Muscle of leg (tissue), 11 donors: ENCODE measurements around the gene ERF. TPM values are rescaled to one million over a fixed set of nuclear protein-coding genes. Genes with fewer than 3 reads are reported as not detected.
A peak's percentile ranks its signal among the peaks of the same experiment; 100 is the strongest.

ENCODE experiments used
- DNase-seq: peaks from one replicate; pipeline ENCODE4 v3.0.0; 2013
- H3K27ac ChIP-seq: one replicate; pipeline ENCODE4 v1.5.1; 2013; ENCODE audit warnings: mild to moderate bottlenecking, low read length, control low read depth
- H3K27me3 ChIP-seq: one replicate; pipeline ENCODE4 v1.6.1; 2013; ENCODE audit warnings: low read length; ENCODE audit not compliant: control insufficient read depth, insufficient read depth
- H3K36me3 ChIP-seq: one replicate; pipeline ENCODE4 v1.6.1; 2013; ENCODE audit warnings: low read length; ENCODE audit not compliant: control insufficient read depth, insufficient read depth
- H3K4me1 ChIP-seq: one replicate; pipeline ENCODE4 v1.6.1; 2013; ENCODE audit warnings: low read length; ENCODE audit not compliant: control insufficient read depth, insufficient read depth
- H3K4me3 ChIP-seq: one replicate; pipeline ENCODE4 v1.5.1; 2013; ENCODE audit warnings: low read length, control low read depth
- H3K9me3 ChIP-seq: replicated peaks from 2 replicates; pipeline ENCODE4 v1.6.1; 2013; ENCODE audit warnings: low read depth, low read length; ENCODE audit not compliant: control insufficient read depth
- WGBS: methylation state at CpG from one replicate; pipeline ENCODE4 v1.1.5; 2013; ENCODE audit warnings: missing lambda C conversion rate; ENCODE audit not compliant: insufficient coverage; 5-methylcytosine and 5-hydroxymethylcytosine counted together
- polyA plus RNA-seq, 8 donors: library from polyadenylated mRNA; unstranded; fragments of 120-200 nt; gene quantifications; one replicate each; pipeline versions ENCODE4 v1.2.1 to v1.2.3, GENCODE V29; 2013; ENCODE audit warnings: inconsistent platforms in 1 of 8, low replicate concordance in 1 of 8; ENCODE audit not compliant: insufficient read length in 8 of 8, insufficient read depth in 1 of 8
- total RNA-seq: library from RNA; stranded (reverse); fragments of 120-200 nt; gene quantifications from one replicate; pipeline ENCODE4 v1.2.4, GENCODE V29; 2013

Gene ERF
- total and polyA plus RNA-seq, 9 donors, result 17.3 to 51.6 (median 37.6) TPM

- H3K9me3 ChIP-seq, result no peaks in the 10 kb centered on the region
- no peak overlapping the region for H3K4me3 ChIP-seq
- DNase-seq, result no peak
- peaks cover 8% of the 10 kb centered on the region for H3K4me1 ChIP-seq
- WGBS, result 30% methylated on average over 1 of the region's 4 CpGs
- H3K27me3 ChIP-seq, result no peaks in the 10 kb centered on the region
- no peak overlapping the region for H3K27ac ChIP-seq
- H3K36me3 ChIP-seq, result peaks cover 92% of the 10 kb centered on the region
Observed at GRCh38 chr19:42229301-42229854, 25.6 kb downstream of the ERF start.

GRCh38 chr19:42228641-42229040 is 26.3 kb downstream of the ERF start:
- Histone ChIP-seq H3K4me3 (no peak overlapping the region), H3K4me1 (peaks cover 8% of the 10 kb centered on the region), H3K27me3 (no peaks in the 10 kb centered on the region), H3K36me3 (peaks cover 87% of the 10 kb centered on the region), H3K9me3 (no peaks in the 10 kb centered on the region), H3K27ac (no peak overlapping the region)
- 92% methylated on average over 2 of the region's 4 CpGs for WGBS
- no peak for DNase-seq

- peaks cover 8% of the 10 kb centered on the region for H3K4me1 ChIP-seq
- peaks cover 80% of the 10 kb centered on the region for H3K36me3 ChIP-seq
- H3K9me3 ChIP-seq, result no peaks in the 10 kb centered on the region
- DNase-seq, result no peak
- no peaks in the 10 kb centered on the region for H3K27me3 ChIP-seq
- no peak overlapping the region for H3K4me3 ChIP-seq
- WGBS, result no CpG with 5 or more reads among the region's 1 CpG
- no peak overlapping the region for H3K27ac ChIP-seq
Observed at GRCh38 chr19:42226886-42227285, 28.0 kb downstream of the ERF start.

GRCh38 chr19:42225718-42226292 is 29.1 kb downstream of the ERF start:
- H3K4me1 ChIP-seq, result peaks cover 15% of the 10 kb centered on the region
- DNase-seq, result no peak
- H3K27ac ChIP-seq, result no peak overlapping the region
- H3K27me3 ChIP-seq, result no peaks in the 10 kb centered on the region
- H3K4me3 ChIP-seq, result no peak overlapping the region
- H3K9me3 ChIP-seq, result no peaks in the 10 kb centered on the region
- 94% methylated on average over 29 of the region's 33 CpGs for WGBS
- H3K36me3 ChIP-seq, result peaks cover 70% of the 10 kb centered on the region

- Histone ChIP-seq H3K27me3 (no peaks in the 10 kb centered on the region), H3K27ac (no peak overlapping the region), H3K36me3 (peaks cover 63% of the 10 kb centered on the region), H3K9me3 (no peaks in the 10 kb centered on the region), H3K4me3 (no peak overlapping the region), H3K4me1 (peaks cover 18% of the 10 kb centered on the region)
- no peak for DNase-seq
- 93% methylated on average over 34 of the region's 37 CpGs for WGBS
Observed at GRCh38 chr19:42224940-42225717, 29.8 kb downstream of the ERF start.

- 0% methylated on average over 6 of the region's 6 CpGs for WGBS
- peak overlapping the region; percentile 86 for H3K27ac ChIP-seq
Observed at GRCh38 chr19:42220751-42221097, 34.2 kb downstream of the ERF start.

GRCh38 chr19:42219812-42220750 is 34.8 kb downstream of the ERF start, which contains the start of gene ZNF526:
Gene ZNF526 (plus strand): TSS chr19:42220312. CDS start chr19:42224404, 4,092 bp downstream.
- DNase-seq, result peak; percentile 99
- H3K9me3 ChIP-seq, result no peaks in the 10 kb centered on the region
- H3K4me1 ChIP-seq, result peaks cover 35% of the 10 kb centered on the region
- peak within 1 kb of the TSS; percentile 85 for H3K4me3 ChIP-seq
- H3K27ac ChIP-seq, result peak within 1 kb of the TSS; percentile 95
- under 1% methylated on average over 47 of the region's 53 CpGs for WGBS
- no peaks in the 10 kb centered on the region for H3K27me3 ChIP-seq
- H3K36me3 ChIP-seq, result peaks cover 20% of the 10 kb centered on the region

More at GRCh38 chr19:42220751-42221097, 34.2 kb downstream of the ERF start:
- Histone ChIP-seq H3K36me3 (peaks cover 26% of the 10 kb centered on the region), H3K9me3 (no peaks in the 10 kb centered on the region), H3K4me3 (peak overlapping the region; percentile 85), H3K4me1 (peaks cover 35% of the 10 kb centered on the region), H3K27me3 (no peaks in the 10 kb centered on the region)
- DNase-seq, result no peak

GRCh38 chr19:42217520-42218437 is 37.1 kb downstream of the ERF start, which contains the start of gene DEDD2:
Gene DEDD2 (minus strand): TSS chr19:42217677. CDS start chr19:42217007, 670 bp downstream.
- Histone ChIP-seq H3K27me3 (no peaks in the 10 kb centered on the region), H3K27ac (peak within 1 kb of the TSS; percentile 89), H3K4me3 (peak within 1 kb of the TSS; percentile 80), H3K36me3 (peaks cover 18% of the 10 kb centered on the region), H3K4me1 (peaks cover 35% of the 10 kb centered on the region), H3K9me3 (no peaks in the 10 kb centered on the region)
- 9% methylated on average over 53 of the region's 57 CpGs for WGBS
- DNase-seq, result peak; percentile 97
